Measurements from ENCODE around the gene C17orf113. TPM values are rescaled to one million over a fixed set of nuclear protein-coding genes. Genes with fewer than 3 reads are reported as not detected.
A peak's percentile ranks its signal among the peaks of the same experiment; 100 is the strongest.

C17orf113 gene
- total RNA-seq (ENCODE audit: low replicate concordance): 0.09 and 0.49 TPM in 2 replicates

DNA sequence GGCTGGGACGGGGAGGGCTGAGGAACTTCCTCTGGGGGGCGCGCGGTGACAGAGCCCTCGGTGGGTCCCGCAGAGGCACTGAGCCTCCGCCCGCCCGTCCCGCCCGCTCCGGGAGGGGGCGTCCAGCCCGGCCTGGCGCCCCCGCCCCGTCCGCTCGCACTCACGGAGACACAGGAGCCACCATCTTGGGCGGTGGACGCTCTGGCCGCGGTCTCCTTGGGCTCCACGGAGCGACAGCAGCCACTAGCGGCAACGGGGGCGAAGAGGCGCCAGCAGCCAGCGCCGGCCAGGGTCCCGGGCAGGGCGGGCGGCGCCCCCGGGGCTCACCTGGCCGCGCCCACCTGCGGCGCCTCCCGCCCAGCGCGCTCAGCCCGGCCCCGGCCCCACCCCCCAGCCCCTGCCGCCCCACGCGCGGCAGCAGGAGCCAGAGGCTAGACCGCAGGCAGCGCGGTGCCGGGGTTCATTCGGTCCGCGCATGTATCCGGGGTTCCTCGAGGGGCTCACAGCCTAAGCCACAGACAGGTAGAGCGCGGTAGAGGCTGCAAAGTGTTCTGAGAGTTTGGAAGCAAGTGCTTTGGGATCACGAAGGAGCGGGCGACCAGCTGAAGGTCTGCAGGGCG is at the start of gene C17orf113:
C17orf113 (minus strand) TSS at position 209 of the 620 bp plus-strand sequence. CDS start 7,225 bp downstream, outside the sequence.
- H3K4me3 ChIP-seq (ENCODE audit: low read depth, low read length): peak within 1 kb of the TSS; percentile 55
- TF ChIP-seq, protein P1, sequence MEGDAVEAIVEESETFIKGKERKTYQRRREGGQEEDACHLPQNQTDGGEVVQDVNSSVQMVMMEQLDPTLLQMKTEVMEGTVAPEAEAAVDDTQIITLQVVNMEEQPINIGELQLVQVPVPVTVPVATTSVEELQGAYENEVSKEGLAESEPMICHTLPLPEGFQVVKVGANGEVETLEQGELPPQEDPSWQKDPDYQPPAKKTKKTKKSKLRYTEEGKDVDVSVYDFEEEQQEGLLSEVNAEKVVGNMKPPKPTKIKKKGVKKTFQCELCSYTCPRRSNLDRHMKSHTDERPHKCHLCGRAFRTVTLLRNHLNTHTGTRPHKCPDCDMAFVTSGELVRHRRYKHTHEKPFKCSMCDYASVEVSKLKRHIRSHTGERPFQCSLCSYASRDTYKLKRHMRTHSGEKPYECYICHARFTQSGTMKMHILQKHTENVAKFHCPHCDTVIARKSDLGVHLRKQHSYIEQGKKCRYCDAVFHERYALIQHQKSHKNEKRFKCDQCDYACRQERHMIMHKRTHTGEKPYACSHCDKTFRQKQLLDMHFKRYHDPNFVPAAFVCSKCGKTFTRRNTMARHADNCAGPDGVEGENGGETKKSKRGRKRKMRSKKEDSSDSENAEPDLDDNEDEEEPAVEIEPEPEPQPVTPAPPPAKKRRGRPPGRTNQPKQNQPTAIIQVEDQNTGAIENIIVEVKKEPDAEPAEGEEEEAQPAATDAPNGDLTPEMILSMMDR (IDR thresholded peaks at IDR 0.05; ENCODE audit: insufficient read depth, low read length): peak; percentile 43
- no peak for DNase-seq (ENCODE audit: low read depth)

DNA sequence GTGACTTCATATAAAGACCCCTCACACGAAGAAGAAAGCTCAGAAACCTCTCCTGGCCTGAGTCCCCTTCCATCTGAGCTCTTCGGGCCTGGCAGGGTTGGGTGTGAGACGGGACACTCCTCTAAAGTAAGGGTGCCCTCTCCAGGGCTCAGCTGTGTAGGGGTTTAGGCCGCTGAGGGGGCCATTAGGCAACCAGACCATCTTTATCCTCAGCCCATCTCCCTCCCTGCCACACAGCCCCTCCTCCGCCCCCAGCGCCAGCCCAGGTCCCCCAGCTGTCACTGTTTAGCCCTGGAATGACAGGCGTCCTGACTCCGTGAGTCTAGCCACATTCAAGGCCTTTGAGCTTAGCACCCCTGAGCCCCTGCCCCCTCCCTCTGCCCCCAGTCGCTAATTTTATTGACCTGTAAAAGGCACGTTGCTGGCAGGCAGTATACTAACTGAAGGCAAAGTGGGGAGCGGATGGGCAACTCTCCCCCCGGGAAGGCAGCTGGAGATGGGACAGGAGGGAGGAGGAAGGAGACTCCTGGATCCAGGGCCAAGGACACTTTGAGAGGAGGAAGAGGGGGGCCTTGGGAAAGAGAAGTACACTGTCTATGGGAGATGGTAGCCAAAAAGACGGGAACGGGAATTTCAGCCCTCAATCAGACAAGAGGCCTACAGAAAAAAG is 48.5 kb upstream of the C17orf113 start:
- DNase-seq (ENCODE audit: low read depth): no peak
- H3K4me3 ChIP-seq (ENCODE audit: low read depth, low read length): no peak overlapping the region
- TF ChIP-seq, protein P1 (IDR thresholded peaks at IDR 0.05; ENCODE audit: insufficient read depth, low read length): no peak

DNA sequence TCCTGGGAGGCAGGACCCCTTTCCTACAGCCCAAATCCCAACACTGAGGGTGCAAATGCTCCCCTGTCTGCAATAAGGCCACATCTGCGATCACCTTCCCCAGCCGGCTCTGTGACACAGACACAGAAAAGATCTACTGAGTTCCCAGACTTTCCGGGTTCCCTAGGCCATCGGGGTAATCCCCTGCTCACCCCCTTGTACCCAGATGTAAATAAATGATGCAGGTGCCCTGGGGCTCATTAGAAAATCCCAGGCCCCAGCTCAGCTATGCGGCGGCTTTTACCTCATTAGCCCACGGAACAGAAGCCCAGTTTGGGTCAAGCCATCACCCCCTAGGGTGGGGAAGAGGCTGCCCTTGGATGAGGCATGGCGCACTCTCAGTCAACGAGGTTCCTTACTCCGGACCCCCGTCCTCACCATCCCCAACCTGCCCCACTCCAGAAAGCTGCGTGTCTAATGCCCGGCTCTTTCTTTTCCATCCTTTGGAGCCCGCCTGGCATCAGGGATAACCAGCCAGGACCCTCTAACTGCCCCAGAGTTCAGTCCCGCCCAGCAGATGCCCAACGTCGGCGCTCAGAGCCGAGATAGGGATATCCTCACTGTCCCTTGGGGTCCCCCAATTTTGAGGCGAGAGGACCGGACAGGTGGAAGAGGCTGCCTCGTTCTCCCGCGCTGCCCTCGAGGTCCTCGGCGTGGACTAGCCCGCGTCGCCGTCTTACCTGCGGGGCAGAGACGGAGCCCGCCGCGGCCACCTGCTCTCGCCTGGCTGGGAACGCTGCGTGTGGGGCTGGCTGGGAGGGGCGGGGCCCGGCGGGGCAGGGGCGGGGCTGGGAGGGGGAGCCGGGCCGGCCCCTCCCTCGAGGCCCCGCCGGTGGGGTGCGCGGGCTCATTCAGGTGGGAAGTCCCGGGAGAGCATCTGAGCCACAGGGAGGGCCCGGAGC is 47.6 kb upstream of the C17orf113 start, which contains the start of gene ZNF385C:
ZNF385C (minus strand) TSS at position 783 of the 941 bp plus-strand sequence. CDS start 35,417 bp downstream, outside the sequence.
- no peak within 1 kb of the TSS for H3K4me3 ChIP-seq (ENCODE audit: low read depth, low read length)
- TF ChIP-seq, protein P1 (IDR thresholded peaks at IDR 0.05; ENCODE audit: insufficient read depth, low read length): no peak
- DNase-seq (ENCODE audit: low read depth): no peak

DNA sequence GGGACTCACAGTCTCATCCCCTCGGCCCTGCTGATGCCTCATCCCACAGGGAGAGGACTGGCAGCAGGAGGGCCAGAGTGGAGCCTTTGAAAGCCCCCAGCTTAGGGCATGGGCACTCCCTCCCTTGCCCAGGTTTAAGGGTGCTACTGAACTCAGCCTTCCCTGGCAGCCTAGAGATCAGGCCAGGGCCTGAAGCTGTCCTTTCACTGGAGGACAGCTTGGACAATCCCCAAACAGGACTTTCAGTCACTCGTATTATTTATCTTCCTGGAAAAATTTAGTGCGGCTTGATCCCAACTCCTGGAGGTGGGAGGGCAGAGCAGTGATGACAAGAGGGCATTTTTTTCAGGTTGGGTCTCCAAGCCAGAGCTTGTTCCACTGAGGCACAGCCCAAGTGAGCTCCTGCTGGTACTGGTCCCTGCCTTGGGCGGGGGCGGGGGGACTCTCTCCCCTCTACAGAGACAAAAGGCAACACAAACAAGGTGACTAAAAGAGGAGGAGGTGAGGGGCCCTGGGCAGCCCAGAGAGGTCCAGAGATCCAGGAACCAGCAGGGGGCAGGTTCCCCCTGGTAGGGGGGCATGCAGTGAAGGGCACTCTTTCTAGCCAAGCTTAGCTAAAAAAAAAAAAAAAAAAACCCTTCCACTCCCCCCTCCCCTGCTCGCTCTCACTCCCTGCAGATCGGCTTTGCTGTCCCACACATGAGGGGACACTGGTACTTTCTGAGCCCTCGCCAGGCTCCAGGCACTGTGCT is 46.1 kb upstream of the C17orf113 start:
- TF ChIP-seq, protein P1 (IDR thresholded peaks at IDR 0.05; ENCODE audit: insufficient read depth, low read length): no peak
- no peak for DNase-seq (ENCODE audit: low read depth)
- H3K4me3 ChIP-seq (ENCODE audit: low read depth, low read length): no peak overlapping the region

DNA sequence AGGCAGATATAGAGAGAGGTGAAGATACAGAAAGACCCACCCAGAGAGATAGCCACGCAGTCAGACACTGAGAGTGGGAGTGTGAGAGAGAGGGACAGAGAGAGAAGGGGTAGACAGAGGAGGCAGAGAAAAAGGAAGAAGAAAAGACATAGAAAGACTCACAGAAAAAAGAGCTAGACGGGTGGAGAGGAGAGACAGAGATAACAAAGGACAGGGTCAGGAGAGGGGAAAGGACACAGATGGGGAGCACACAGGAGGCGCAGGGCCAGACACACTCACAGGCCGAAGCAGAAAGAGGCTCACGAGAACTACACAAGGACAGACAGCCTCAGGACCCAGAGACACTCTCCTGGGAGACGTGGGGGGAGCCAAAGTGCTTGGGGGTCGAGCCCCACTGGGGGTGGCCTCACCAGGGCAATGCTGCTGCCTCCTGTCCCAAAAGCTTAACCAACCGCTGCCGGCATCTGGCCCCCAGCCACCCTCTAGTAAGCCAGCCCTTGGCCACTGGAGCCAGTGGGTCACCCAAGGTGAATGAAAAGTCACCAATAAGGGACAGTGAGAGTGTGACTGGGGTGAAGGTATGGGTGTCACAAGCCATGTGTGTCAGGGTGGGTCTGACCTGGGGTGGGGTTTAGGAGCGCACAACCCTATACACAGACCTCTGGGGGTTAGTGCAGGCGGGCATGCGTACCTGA is 44.1 kb upstream of the C17orf113 start:
- H3K4me3 ChIP-seq (ENCODE audit: low read depth, low read length): no peak overlapping the region
- TF ChIP-seq, protein P1 (IDR thresholded peaks at IDR 0.05; ENCODE audit: insufficient read depth, low read length): no peak
- DNase-seq (ENCODE audit: low read depth): no peak

Data from fibroblast of the aortic adventitia (primary cell).